Measurements from ENCODE around the gene PTMA. TPM values are rescaled to one million over a fixed set of nuclear protein-coding genes. Genes with fewer than 3 reads are reported as not detected.

Gene PTMA
- total and polyA plus RNA-seq, 9 of the 15 experiments (the other 6 are each of a cell fraction or from before 2014, with no cell fraction given), result 429 to 2,322 (median 1,578) TPM

DNA sequence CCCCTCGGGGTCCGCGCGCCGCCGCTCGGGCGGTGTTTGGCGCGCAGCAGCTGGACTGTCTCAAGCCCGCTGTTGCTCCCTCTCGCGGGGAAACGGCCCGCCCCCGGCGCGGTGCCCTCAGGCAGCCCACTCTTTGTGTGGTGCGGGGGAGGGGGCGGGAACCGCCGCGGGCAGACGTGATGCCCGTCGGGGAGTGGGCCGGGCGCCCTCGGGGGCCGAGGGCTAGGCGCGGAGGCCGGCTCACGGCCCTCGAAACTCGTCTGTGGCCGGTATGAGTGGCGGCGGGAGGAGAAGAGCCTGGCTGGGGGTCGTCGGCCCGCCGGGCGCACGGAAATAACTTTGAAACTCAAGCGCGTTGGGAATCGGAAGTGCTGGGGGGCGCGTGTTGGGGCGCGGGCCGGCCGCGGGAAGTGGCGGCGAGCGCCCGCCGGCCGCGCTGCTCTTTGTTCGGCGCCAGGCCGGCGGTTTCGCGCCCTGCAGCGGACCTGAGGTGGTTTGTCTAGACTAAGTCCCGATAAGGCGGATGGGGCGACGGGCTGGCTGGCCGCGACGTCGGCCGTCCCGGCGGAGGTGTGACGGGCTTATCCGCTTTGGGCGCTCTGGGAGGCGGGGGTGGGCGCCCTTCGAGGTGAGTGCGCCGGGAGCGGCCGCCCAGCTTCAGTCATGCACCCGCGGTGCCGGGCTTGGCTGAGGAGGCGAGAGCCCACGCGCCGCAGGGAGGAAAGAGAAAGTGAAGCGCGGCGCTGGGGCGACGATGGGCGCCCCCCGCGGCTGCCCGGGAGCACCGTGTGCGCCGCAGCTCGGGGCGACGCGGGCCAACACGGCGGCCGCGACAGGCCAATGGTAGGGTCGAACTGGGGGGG lies 679 bp downstream of the PTMA start (continued):
- TF ChIP-seq, protein P1, sequence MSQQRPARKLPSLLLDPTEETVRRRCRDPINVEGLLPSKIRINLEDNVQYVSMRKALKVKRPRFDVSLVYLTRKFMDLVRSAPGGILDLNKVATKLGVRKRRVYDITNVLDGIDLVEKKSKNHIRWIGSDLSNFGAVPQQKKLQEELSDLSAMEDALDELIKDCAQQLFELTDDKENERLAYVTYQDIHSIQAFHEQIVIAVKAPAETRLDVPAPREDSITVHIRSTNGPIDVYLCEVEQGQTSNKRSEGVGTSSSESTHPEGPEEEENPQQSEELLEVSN (IDR thresholded peaks at IDR 0.05; ENCODE audit: borderline replicate concordance in 1 of 2, extremely low read depth in 1 of 2, insufficient read depth in 1 of 2, insufficient read length in 1 of 2, low read depth in 1 of 2, low read length in 1 of 2, poor library complexity in 1 of 2, severe bottlenecking in 1 of 2), result peak in 1 of 2 experiments; percentile 23
- TF ChIP-seq MEF2D (tag; conservative IDR thresholded peaks at IDR 0.05; ENCODE audit: low read depth) (no peak), ZNF354B (CRISPR knock-in tag; IDR thresholded peaks at IDR 0.05) (no peak), STAT5B (CRISPR knock-in tag; IDR thresholded peaks at IDR 0.05) (no peak), ZNF830 (CRISPR knock-in tag; IDR thresholded peaks at IDR 0.05) (no peak)
- TF ChIP-seq, protein P2, sequence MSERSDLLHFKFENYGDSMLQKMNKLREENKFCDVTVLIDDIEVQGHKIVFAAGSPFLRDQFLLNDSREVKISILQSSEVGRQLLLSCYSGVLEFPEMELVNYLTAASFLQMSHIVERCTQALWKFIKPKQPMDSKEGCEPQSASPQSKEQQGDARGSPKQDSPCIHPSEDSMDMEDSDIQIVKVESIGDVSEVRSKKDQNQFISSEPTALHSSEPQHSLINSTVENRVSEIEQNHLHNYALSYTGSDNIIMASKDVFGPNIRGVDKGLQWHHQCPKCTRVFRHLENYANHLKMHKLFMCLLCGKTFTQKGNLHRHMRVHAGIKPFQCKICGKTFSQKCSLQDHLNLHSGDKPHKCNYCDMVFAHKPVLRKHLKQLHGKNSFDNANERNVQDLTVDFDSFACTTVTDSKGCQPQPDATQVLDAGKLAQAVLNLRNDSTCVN (CRISPR knock-in tag; IDR thresholded peaks at IDR 0.05), result no peak
- TF ChIP-seq, protein P3, sequence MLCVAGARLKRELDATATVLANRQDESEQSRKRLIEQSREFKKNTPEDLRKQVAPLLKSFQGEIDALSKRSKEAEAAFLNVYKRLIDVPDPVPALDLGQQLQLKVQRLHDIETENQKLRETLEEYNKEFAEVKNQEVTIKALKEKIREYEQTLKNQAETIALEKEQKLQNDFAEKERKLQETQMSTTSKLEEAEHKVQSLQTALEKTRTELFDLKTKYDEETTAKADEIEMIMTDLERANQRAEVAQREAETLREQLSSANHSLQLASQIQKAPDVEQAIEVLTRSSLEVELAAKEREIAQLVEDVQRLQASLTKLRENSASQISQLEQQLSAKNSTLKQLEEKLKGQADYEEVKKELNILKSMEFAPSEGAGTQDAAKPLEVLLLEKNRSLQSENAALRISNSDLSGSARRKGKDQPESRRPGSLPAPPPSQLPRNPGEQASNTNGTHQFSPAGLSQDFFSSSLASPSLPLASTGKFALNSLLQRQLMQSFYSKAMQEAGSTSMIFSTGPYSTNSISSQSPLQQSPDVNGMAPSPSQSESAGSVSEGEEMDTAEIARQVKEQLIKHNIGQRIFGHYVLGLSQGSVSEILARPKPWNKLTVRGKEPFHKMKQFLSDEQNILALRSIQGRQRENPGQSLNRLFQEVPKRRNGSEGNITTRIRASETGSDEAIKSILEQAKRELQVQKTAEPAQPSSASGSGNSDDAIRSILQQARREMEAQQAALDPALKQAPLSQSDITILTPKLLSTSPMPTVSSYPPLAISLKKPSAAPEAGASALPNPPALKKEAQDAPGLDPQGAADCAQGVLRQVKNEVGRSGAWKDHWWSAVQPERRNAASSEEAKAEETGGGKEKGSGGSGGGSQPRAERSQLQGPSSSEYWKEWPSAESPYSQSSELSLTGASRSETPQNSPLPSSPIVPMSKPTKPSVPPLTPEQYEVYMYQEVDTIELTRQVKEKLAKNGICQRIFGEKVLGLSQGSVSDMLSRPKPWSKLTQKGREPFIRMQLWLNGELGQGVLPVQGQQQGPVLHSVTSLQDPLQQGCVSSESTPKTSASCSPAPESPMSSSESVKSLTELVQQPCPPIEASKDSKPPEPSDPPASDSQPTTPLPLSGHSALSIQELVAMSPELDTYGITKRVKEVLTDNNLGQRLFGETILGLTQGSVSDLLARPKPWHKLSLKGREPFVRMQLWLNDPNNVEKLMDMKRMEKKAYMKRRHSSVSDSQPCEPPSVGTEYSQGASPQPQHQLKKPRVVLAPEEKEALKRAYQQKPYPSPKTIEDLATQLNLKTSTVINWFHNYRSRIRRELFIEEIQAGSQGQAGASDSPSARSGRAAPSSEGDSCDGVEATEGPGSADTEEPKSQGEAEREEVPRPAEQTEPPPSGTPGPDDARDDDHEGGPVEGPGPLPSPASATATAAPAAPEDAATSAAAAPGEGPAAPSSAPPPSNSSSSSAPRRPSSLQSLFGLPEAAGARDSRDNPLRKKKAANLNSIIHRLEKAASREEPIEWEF (CRISPR knock-in tag; IDR thresholded peaks at IDR 0.05), result no peak
- TF ChIP-seq, protein P4, sequence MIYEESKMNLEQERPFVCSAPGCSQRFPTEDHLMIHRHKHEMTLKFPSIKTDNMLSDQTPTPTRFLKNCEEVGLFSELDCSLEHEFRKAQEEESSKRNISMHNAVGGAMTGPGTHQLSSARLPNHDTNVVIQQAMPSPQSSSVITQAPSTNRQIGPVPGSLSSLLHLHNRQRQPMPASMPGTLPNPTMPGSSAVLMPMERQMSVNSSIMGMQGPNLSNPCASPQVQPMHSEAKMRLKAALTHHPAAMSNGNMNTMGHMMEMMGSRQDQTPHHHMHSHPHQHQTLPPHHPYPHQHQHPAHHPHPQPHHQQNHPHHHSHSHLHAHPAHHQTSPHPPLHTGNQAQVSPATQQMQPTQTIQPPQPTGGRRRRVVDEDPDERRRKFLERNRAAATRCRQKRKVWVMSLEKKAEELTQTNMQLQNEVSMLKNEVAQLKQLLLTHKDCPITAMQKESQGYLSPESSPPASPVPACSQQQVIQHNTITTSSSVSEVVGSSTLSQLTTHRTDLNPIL (CRISPR knock-in tag; IDR thresholded peaks at IDR 0.05), result no peak

All from K562 (cell line).